Skin of body (tissue), 2 donors: ENCODE measurements around the gene UCK1. TPM values are rescaled to one million over a fixed set of nuclear protein-coding genes. Genes with fewer than 3 reads are reported as not detected.
"Not testable (repeated sequence)": the region's sequence is repeated elsewhere in the genome, so short reads cannot be mapped to it uniquely, and the experiment has no call there.

Source experiments
- DNase-seq: peaks from one replicate; lab custom pipeline; 2025; lab: John Stamatoyannopoulos, UW
- total RNA-seq: library from RNA; depleted of rRNA; stranded (reverse); fragments of >200 nt; gene quantifications from one replicate; pipeline ENCODE4 v1.2.3, GENCODE V29; 2014

UCK1 gene
- total RNA-seq, 1 donor from 2014 or later, result 11.4 TPM

DNA sequence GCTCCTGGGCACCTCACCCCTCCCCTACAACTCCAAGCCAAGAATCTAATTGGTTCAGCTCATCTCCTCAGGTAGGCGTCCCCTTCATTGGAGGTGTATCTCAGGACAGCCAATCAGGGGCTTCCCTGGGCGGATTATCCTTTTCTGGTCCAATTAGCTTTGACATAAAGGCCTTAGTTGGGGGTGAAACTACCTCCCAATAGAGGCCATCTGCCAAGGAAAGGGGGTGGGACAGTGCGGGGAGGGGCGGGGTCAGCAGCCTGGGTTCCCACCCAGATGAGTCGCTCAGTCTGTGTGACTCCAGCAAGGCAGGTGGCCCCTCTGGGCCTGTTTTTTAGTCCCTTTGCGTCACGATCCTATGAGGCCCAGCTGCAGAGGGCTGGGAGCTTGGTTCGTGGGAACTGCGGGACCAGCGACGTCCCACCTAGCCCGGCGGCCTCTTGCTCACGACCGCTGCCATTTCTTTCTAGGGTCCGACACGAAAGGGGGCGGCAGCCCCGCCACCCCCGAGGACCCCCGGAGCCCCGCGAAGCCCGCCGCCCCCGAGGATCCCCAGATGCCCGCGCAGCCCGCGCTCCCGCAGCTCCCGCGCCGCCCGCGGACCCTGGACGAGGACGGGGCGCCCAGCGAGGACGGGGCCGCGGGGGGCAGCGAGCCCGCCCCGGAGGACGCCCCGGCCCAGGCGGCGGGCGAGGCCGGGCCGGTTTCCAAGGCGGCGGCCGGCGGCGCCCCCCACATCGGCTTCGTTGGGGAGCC lies 23.2 kb upstream of the UCK1 start:
- DNase-seq, result no peak

DNA sequence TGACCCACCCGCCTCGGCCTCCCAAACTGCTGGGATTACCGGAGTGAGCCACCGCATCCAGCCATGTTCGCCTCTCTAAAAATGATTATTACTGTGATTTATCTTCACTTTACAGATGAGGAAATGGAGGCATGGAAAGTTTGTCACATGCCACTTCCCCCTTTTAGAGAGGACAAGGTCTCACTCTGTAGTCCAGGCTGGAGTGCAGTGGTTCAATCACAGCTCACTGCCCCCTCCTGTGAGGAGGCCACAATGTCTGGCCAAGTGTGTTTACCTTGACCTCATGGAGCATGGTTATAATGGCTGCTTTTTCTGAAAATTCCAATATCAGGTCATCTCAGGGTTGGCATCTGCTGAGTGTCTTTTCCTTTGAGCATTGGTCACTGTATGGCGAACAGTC lies 21.0 kb upstream of the UCK1 start:
- DNase-seq, result no peak

GRCh38 chr9:131550465-131550864 lies 19.4 kb upstream of the UCK1 start:
- not testable (repeated sequence) for DNase-seq

GRCh38 chr9:131549186-131549585 lies 18.1 kb upstream of the UCK1 start:
- not testable (repeated sequence) for DNase-seq

- no peak for DNase-seq
Measured at GRCh38 chr9:131546336-131547084, 15.4 kb upstream of the UCK1 start.

GRCh38 chr9:131545786-131546335 lies 14.8 kb upstream of the UCK1 start:
- DNase-seq, result no peak

DNA sequence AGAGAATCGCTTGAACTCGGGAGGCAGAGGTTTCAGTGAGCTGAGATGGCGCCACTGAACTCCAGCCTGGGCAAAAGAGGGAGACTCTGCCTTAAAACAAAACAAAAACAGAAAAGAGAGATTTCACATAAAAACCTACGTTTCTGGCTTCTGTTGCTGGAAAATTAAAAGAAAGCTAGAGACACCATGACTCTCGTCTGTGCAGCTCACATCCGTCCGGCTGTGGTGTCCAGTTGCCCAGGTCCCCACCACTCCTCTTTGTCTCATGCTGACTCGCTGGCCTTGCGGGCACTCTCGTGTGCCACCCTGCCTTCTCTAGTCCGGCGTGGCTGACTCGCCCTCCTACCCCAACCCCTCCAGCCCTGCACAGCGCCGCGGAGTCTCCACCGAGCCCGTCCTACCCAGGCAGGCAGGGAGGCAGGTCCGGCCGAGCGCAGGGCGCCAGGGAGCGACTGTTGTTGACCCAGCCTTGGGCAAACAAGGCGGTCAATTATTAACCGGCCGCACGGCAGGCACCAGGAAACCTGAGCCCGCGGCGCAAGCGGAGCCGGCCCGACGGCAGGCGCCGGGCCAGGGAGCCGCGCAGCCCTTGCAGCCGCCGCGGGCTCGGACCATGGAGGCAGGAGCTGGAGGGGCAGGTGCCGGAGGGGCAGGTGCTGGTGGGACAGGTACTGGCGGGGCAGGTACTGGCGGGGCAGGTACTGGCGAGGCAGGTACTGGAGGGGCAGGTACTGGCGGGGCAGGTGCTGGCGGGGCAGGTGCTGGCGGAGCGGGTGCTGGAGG lies 14.1 kb upstream of the UCK1 start, which contains the start of gene PRRT1B:
Gene PRRT1B, plus strand, starts transcription at position 521 of the 783 bp plus-strand sequence. Its CDS starts 93 bp downstream, at position 614.
- no peak for DNase-seq

DNA sequence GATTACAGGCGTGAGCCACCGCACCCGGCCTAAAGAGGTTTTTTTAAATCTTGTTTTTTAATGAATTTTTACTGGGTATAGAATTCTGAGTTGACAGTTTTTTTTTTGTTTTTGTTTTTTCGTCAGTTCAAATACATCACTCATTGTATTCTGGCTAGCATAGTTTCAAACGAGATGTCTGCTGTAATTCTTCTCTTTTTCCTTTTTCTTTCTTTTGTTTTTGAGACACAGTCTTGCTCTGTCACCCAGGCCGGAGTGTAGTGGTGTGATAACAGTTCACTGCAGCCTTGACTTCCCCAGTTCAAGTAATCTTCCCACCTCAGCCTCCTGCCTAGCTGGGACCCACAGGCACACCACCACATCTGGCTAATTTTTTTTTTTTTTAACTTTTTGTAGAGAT lies 12.1 kb upstream of the UCK1 start:
- no peak for DNase-seq

DNA sequence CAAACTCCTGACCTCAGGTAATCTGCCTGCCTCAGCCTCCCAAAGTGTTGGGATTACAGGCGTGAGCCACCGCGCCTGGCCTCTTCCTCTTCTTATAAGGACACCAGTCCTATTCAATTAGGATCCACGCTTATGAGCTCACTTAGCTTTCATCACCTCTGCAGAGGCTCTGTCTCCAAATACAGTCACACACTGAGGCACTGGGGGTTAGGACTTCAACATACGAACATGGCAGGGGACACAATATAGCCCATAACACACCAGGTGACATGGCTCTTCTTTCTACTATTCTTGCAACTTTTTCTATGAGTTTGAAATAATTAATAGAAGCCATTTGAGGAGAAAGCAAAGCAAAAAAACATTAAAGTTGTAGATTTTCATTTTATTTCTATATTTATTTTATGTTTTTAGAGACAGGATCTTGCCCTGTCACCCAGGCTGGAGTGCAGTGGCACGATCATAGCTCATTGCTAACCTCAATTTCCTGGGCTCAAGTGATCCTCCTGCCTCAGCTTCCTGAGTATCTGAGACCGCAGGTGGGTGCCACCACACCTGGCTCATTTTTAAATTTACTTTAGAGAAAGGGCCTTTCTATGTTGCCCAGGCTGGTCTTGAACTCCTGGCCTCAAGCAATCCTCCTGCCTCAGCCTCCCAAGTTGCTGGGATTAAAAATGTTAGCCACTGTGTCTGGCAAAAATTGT lies 8.3 kb upstream of the UCK1 start:
- no peak for DNase-seq

DNA sequence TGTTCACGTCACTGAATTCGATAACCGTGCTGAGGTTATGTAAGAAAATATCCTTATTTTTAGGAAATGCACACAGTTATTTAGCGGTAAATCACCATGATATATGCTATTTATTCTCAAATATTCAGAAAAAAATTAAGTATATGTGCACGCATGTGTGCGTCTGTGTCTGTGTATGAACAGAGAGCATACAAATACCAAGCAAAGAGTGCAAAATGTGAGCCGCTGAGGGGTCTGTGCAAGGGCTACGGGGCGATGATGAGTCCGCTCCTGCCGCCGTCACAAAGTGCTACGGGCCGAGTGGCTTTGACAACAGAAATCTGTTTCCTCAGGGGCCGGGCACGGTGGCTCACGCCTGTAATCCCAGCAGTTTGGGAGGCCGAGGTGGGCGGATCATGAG lies 6.9 kb upstream of the UCK1 start:
- DNase-seq, result no peak

GRCh38 chr9:131534721-131535237 lies 3.7 kb upstream of the UCK1 start:
- DNase-seq, result no peak

GRCh38 chr9:131530546-131530919 lies 530 bp downstream of the UCK1 start:
- no peak for DNase-seq

GRCh38 chr9:131529597-131530545 lies 1.2 kb downstream of the UCK1 start:
- no peak for DNase-seq

GRCh38 chr9:131528886-131529505 lies 2.1 kb downstream of the UCK1 start:
- no peak for DNase-seq

GRCh38 chr9:131528186-131528585 lies 2.9 kb downstream of the UCK1 start:
- DNase-seq, result no peak

DNA sequence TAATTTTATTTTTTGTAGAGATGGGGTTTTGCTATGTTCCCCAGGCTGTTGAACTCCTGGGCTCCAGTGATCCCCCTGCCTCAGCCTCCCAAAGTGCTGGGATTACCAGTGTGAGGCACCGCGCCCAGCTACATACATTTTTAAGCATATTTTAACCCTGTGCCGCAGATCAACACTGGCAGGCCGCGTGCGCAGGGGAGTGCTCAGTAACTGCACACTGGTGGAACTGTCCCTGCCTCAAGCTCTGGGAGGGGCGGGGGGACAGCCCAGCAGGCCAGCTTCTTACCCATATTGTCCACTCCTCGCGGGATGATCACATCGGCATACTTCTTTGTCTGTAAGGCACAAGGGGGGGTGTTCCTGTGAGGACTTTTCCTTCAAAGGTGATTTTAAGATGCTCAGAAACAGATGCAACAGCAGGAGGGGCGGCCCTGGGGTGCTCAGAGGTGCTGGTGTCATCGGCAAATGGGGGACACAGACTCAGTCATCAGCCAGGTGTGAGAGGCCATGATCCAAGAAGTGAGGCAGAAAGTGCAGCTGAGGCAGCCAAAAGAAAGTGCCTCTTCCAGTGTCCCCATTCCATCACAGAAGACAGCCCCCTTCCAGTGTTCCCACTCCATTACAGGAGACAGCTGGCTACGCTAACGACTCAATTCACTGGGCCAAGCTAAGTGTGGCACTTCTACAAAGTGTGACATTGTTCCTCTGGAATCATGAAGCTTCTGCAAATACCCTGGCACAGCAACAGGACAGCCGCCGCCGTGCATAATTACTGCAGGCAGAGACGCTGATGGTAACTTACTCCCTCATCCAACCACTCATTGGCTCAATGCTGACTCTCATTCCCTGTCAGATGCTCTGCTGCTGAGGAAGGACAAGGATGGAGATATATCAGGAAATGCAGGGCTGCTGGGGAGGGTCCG lies 5.2 kb downstream of the UCK1 start:
- no peak for DNase-seq

- no peak for DNase-seq
Measured at GRCh38 chr9:131524665-131525315, 6.3 kb downstream of the UCK1 start.
